ENCODE results near the gene WIPF1.

WIPF1 gene

GRCh38 chr2:174535083-174535482 is 62.5 kb downstream of the WIPF1 start:
- no peak for DNase-seq

- DNase-seq, result no peak
These were observed 67.7 kb downstream of the WIPF1 start for GRCh38 chr2:174529916-174530315.

GRCh38 chr2:174527959-174528358 is 69.6 kb downstream of the WIPF1 start:
- DNase-seq, result no peak

GRCh38 chr2:174527101-174527721 is 70.4 kb downstream of the WIPF1 start:
- DNase-seq, result no peak

GRCh38 chr2:174524527-174524926 is 73.1 kb downstream of the WIPF1 start:
- DNase-seq, result no peak

GRCh38 chr2:174522553-174522952 is 75.1 kb downstream of the WIPF1 start:
- DNase-seq, result no peak

- no peak for DNase-seq
These were observed 79.2 kb downstream of the WIPF1 start for GRCh38 chr2:174518395-174518794.

- DNase-seq, result no peak
These were observed 80.9 kb downstream of the WIPF1 start for GRCh38 chr2:174516501-174517378.

- DNase-seq, result no peak
These were observed 85.3 kb downstream of the WIPF1 start for GRCh38 chr2:174512345-174512744.

- DNase-seq, result no peak
These were observed 85.9 kb downstream of the WIPF1 start for GRCh38 chr2:174511580-174512260.

GRCh38 chr2:174510583-174511189 is 86.9 kb downstream of the WIPF1 start:
- no peak for DNase-seq
